ENCODE data around the gene PLEKHA1.

Gene PLEKHA1

DNA sequence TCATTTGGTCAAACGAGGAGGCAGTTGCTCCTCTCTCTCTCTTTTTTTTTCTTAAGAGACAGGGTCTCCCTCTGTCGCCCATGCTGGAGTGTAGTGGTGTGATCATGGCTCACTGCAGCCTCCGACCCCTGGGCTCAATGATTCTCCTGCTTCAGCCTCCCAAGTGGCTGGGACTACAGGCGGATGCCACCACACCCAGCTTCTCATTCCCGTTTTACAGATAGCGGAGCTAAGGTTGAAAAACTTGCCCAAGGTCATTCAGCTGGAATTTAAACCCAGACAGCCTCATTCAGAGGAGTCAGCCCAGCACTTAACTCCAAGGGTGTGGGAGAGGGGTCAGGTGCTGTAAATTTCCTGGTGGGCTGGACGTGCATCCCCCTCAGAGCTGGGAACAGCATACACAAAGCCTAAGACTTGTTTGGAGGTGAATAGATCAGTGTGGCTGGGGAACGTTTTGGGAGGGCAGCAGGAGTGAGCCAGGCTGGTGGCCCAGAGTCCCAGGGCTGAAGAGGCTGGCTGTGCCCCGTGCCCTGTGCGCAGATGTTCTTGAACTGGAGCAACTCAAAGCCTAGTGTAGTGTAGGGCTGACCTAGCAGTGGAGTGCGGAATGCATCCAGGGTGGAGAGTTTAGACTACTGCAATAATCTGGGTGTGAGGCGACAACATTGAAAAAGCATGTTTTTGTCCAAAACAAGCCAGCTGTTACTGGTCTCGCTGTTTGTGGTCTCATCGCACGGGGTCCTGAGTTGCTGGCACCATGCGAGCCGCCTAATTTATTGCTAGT, 89.2 kb downstream of the PLEKHA1 start:
- no peak for DNase-seq

DNA sequence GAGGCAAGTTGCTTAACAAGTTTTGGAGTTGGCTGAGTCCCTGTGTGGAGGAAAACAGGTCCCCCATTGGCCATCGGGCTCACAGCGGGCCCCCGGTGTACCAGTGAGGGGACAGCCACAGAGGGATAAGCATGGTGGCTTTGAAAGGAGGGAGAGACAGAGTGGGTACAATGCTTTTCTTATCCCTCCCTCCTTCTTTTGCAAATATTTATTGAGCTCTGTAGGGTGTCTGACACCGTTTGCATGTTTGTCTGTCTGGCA, 89.7 kb downstream of the PLEKHA1 start:
- no peak for DNase-seq

DNA sequence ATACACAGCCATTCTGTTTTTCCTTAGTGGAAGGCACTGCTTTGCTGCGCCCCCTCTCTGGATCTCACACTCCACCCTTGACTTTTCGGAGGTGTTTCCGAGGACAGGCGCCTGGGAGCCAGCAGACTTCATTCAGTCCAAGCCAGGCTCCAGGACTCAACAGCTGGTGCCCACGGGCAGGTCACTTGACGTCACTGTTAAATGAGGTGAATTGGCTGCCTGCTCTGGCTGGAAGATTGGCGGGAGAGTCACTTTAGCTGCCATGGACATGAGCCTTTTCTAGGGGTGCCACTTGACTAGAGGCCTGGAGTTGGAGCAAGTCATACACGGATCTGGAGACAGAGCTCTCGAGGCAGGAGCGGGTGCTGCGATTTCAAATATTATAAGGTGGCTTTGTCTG, 90.1 kb downstream of the PLEKHA1 start:
- no peak for DNase-seq

DNA sequence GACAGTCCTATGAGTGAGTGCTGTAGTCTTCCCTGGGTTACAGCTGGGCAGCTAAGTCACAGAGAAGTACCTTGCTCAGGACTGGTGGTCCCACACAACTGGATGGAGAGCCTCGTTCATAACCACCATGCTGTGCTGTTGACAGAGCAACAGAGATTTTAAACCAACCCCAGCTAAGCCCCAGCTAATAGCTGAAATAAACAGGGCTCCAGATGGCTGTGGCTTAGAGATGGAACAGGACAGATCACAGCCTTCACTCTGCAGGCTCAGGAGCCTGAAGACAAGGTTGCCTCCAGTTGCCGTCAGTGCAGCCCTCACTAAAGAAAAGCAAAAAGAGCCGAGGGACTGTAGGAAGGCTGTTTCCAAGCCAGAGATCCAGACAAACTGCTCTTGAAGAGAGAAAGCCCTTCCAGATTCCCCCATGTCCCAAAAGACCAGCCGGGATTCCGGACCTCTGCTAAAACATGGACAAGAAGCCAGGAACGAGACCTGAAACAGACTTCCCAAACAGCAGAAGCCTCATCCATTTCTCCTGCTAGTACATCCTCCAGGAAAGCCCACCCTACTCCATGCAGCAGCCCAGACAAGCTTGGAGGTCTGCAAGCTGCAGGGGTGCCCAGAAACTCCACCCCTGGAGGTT, 91.0 kb downstream of the PLEKHA1 start:
- no peak for DNase-seq

DNA sequence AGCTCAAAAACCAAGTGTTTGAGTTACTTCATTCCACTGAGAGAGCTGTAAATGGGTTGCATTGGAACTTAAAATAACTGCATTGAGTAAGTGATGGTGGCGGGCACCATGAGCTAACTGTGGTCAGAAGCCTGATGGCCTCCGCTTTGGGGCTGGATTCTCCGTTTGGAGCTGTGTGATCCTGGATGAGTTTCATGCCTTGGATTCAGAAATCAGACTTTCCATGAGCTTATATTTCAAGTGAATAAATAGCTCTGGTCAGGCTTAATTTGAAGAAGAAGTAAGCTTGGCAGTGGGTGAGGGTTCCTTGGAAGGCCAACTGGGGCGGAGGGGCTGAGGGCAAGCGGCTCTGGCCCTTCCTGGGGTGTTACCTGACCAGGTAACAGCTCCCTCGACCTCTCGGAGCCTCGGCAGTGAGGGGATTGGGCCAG, 92.5 kb downstream of the PLEKHA1 start:
- no peak for DNase-seq

DNA sequence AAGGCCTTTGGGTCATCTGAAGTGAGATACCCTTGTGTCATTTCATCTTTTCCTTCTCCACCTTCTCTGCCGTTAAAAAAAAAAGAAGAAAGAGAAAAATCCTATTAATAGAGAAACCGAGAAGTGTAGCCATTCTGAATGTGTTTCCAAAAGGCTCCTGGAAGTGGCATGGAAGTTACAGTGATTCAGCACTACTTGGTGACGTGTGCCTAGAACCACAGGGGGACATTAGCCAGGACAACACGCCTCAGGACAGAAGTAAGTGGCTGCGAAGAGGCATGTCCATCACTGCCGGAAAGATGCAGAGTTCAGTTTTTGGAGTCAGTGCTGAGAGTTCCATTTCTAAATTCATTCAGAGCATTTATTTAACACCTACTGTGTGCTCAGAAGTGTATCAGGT, 93.2 kb downstream of the PLEKHA1 start:
- DNase-seq: no peak

DNA sequence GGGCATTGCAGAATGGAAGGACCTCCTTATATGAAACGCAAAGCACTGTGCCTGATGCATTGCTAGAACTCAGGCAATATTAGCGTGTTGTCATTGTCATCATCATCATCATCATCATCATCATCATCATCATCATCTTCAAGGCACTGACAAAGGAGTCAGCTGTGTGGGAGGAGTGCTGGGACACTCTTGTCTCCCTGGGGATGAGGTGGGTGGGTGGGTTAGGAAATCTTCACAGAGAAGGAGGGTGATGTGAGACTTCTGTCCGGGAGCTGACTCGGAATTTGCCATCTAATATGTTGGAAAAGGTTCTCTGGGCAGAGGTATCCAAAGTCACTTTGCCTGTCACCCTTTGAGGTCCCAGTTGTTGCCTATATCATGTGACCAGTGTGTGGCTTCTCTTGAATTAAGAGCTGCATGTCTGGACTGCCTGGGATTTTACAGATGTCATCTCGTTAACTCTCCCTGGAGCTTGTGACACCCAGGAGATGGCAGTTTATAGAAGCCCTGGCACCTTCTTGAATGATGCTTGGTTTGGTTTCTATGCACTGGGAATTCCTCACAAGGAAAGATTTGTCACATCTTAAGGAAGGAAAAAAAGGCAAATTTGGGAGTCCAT, 93.9 kb downstream of the PLEKHA1 start:
- DNase-seq: no peak

DNA sequence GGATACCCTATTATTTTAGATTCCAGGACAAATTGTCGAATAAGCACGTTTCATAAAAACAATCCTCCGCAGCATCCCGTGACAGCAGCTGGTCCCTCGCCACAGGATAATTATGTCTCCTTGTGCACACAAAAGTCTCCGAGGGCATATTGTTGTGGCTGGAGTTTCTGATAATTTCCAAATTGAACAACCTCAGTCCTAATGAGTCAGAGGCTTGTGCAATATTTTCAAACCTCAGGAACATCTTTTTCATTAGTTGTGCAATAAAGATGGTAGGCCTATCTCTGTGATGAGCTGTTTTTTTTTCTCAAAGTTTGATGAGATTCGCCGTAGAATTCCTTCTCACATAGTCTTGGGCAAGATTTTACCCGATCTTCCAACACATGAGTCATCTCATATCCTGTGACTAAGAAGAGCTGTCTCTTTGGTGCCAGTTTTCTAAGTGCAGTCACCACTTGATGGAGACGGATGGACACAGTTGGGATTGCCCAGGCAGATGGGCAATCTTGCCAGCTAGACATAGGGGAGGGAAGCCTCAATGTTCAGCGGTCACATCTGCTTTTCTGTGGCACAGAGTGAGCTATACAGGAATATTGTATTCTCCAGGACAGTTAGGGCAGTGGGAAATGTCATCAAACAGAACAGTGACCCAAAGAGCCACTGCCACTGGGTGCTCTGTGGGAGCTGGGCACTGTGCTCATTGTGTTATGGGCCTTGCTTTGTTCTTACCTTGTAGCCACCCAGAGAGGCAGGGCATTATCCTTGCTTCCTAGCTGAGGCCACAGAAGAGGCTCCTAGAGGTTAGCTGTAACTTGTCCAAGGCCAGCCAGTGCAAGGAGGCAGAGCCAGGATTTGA, 94.6 kb downstream of the PLEKHA1 start:
- no peak for DNase-seq

DNA sequence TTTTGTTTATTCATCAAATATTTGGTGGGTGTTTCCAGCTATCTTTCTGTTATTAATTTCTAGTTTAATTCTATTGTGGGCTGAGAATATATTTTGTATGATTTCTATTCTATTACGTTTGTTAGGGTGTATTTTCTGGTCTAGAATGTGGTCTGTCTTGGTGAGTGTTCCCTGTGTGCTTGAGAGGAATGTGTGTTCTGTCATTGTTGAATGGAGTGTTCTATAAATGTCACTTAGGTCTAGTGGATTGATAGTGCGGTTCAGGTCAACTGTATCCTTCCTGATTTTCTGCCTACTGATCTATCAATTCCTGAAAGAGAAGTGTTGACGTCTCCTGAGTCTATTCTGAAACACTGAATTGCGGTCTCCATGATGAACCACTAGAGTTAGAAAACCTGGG, 95.3 kb downstream of the PLEKHA1 start:
- DNase-seq: no peak

DNA sequence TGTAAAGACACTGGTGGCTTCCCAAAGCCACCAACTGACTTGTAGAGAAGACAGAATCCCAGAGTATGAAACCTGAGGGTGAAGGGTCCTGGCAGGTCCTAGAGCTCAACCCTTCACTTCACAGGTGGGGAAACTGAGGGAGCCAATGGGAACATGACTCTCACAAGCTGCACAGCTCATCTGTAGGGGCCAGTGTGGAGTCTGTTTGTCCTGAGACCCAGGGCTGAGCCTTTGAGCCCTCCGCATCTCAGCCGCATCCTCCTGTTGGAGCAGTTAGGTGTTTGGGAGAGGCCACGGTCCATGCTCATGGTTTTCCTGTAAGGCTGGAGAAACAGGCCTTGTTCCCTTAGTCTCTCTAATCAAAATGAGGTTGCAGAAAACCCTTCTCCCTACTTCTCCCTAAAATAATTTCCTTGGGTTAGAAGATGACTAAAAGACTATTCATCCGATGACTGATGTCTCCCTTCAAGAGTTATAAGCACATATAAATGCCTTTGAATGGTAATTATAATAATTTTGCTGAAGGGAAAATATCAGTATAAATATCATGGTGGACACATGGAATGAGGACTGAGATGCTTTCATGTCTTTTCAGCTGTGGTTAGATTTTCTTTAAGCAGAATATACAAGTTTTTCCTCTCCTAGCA, 97.1 kb downstream of the PLEKHA1 start:
- DNase-seq: no peak

DNA sequence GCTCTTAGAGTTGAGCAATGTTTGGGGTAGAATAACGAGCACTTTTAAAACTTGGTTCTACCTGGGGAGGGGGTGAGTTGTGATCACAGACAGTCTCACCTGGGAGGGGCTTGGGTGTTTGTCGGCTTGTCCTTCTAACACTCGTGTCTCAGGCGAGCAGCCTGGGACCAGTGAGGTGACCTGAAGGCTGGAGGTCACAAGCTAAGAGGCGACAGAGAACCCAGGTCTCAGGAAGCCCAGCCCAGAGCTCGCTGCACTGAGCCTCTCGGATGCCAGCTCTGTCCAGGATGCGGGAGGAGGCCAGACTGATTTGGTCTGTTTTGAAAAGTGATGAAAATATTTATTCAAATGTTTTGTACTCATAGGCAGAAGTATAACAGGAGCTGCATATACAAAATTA, 98.6 kb downstream of the PLEKHA1 start:
- DNase-seq: no peak

DNA sequence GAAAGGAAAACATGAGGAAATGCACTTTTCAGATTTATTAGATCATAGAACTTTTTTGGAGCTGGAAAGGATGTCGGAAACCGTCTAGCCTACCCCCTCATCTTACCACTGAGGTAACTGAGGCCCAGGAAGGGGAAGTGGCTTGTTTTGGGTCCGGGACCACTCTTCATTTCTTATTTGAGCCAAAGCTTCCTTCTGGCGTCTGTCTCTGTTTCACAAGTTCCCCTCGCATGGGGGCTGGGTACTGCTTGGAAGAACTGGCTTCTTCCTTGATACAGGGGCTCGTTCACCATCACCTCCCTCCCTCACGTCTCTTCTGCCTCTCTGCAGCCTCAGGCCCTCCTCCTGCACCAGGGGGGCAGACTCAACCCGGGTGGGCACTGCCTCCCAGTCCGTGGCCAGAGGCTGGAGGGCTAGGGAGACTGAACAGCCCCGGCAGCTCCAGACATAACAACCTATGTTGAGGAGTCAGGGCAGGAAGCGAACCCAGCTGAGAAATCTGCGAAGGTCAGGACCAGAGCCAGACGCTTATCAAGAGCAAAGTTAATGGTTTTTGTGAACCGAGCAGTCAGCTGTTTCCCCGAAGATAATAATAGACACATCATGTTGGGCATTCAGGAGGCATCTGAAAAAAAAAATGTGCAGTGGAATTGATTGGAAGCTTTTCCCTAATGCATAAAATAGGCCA, 99.8 kb downstream of the PLEKHA1 start:
- DNase-seq: no peak

DNA sequence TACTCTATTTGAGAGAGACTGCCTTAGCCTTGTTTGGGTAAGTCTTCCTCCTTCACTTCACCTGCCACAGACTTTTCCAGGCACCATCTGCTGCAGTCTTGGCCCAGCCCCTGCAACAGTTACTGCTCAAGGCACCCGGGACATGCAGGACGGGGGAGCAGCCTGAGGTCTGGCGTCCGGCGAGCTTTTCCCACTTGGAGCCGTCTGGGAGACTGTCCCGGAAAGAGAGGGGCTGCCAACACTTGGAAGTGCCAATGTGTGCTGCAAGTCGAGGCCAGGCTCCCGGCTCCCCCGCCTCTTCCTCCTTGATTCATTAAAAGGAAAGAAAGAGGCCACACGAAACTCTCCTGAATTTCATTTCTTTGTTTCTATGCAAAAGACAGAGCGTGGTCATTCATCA, 100.6 kb downstream of the PLEKHA1 start:
- no peak for DNase-seq

DNA sequence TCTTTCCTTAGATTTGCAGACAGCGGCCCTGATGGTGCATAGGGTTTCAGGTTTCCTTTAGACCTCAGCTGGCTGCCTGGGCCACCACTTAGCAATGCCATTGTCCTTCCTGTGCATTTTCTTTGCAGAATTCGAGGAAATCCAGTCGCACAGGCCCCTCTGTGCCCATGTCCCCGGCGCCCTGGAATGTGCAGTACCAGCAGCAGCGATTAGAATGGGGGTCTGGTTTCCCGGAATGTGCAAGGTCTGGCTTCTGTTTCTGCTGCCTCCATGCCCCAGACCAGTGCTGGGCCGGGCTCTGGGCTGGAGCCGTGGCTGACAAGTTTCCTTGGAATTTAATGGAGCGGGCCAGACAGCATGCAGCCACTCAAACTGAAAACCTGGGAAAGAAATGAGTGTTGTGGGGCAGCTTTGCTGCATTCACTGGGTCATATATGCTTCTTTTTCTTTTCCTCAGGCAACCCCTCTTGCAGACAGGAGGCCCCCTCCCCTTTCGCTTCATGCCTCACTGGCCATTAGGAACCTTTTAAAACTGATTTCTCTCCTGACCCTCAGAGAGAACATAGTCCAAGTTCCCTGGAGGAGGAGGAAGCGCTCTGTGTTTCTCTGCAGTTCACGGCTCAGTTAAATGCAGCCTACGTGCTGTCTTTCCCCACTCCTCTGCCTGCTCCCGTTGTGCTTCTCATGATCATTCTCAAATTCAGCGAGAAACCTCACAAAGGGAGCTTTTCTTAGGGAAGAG, 101.3 kb downstream of the PLEKHA1 start:
- no peak for DNase-seq

DNA sequence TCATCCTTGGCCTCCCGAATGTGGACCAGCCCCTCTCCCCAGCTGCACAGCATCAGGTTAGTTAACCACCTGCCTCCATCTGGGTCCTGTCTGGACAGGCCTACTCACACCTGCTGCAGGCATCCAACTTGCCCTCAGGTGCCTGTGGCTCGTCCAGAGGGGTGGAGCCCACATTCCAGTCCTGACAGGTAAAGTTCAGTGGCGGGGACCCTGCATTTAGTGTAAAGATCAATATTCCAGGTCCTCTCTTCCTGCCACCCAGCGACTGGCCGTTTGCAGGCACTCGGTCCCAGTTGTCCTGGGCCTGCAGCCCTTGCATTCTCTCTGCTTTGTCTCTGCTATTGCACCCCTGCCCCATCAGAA, 101.8 kb downstream of the PLEKHA1 start:
- DNase-seq: peak; percentile 31

DNA sequence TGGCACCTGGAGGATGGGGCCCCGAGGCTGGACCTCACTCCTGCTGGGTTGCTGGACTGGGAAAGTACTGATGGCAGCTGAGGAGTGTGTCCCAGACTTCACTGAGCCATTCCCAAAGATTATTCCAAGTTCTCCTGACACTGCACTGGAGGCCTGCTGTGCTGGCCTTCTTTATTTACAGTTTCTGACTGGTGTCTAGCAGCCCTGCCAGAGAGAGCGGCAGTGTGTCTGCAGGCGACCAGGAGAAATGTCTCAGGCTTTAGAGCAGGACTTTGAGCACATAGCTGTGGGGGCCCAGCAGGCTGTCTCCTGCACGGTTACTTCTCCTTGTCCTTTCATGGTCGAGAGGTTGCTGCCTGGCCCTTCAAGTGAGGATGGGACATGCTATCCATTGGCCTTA, 102.9 kb downstream of the PLEKHA1 start:
- DNase-seq: no peak

DNA sequence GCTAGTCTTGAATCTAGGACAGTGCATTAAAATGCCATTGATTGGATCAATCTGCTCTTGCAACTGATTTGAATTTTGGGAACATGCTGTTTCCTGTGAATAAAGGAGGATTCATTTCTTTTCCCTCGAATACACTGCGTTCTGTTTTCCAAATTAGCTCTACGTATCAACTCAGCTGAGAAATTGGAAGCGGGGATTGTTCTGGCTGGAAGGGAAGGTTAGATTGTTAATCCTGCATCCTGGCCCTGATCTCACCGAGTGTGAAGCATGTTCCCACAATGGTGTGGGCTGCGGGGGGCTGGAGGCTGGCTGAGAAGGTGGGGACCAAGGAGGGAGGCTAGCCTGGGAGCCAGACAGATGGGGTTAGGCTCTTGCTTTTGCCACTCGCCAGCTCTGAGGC, 104.5 kb downstream of the PLEKHA1 start:
- no peak for DNase-seq

DNA sequence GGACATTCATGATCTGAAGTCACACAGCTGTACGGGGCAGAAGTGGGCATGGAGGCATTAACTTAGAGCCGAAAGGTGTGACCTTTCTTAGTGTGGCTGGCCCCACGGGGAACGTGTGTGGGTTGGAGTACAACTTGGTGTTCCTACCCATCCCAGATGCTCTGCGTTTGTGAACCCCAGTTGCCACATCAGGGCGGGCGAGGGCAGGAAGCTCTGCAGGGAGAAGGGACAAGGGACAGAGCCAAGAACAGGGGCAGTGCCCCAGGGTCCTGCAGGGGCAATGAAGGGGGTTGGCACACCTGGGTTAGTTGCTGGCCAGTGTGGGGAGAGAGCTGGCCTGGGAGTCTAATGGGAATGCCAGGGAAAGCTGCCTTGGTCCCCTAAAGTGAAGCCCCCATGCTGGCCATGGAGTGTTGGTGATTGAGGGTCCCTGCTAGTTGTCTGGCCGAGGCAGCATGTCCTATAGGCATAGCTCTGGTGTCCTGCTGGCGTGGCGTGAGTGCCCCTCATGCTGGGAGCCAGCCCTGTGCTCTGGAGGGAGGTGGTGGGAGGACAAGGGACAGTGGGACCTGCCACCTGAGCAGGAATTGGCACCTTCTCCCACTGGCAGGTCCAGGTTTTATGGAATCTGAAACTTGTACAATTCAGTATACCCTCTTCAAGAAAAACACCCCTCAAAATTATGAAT, 105.8 kb downstream of the PLEKHA1 start:
- no peak for DNase-seq

DNA sequence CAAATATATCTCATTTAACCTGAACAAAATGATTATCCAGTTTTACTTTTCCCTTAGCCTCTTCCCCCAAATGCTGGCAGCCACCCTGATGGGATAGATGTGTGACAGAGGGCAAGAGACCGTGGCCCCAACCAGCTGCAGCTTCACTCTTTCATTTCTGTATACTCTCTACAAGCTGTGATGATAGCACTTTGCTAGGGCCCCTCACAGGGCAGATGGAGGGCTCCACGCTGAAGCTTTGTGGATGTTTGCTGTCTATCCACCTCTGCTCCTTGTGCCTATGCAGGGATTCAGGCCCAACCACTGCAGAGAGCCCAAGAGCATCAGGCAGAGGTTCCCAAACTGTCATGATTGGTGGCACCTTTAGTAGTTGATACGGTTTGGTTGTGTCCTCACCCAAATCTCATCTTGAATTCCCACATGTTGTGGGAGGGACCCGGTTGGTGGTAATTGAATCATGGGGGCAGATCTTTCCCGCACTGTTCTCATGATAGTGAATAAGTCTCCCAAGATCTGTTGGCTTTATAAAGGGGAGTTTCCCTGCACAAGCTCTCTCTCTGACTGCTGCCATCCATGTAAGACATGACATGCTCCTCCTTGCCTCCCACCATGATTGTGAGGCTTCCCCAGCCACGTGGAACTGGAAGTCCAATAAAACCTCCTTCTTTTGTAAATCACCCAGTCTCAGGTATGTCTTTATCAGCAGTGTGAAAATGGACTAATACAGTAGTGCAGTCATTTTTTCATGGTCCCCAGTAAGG, 107.0 kb downstream of the PLEKHA1 start:
- DNase-seq: no peak
